Right lobe of liver (tissue), 6 donors: Measurements from ENCODE around the gene PRIMPOL. TPM values are rescaled to one million over a fixed set of nuclear protein-coding genes. Genes with fewer than 3 reads are reported as not detected.
A peak's percentile ranks its signal among the peaks of the same experiment; 100 is the strongest.

Experiments
- ATAC-seq, 4 donors: fragments of 200-7000 bp; cut with Tn5 transposase; one replicate each; pipeline ENCODE4 v1.9.1; 2020; ENCODE audit warnings: mild to moderate bottlenecking in 4 of 4, moderate library complexity in 4 of 4
- DNase-seq, 3 donors: peaks; one replicate each; pipeline ENCODE4 v3.0.0-alpha.2; 2020
- H3K27ac ChIP-seq, 3 donors: fragments of 200-600 bp; one replicate each; pipeline ENCODE4 v1.8.0; 2022
- H3K27me3 ChIP-seq, 2 donors: fragments of 200-600 bp; one replicate each; pipeline ENCODE4 v1.8.0; 2022
- H3K36me3 ChIP-seq, 4 donors: fragments of 200-600 bp; sonication (generic) in 1 of 4; one replicate each; pipeline versions ENCODE4 v1.5.1 to v1.8.0; 2017 to 2022; ENCODE audit warnings: control low read depth in 1 of 4
- H3K4me1 ChIP-seq, 4 donors: fragments of 200-600 bp; sonication (generic) in 1 of 4; one replicate each; pipeline versions ENCODE4 v1.5.1 to v1.8.0; 2017 to 2022; ENCODE audit warnings: control low read depth in 1 of 4
- H3K4me3 ChIP-seq, 3 donors: fragments of 200-600 bp; one replicate each; pipeline ENCODE4 v1.8.0; 2022
- H3K9me3 ChIP-seq, 4 donors: fragments of 200-600 bp; sonication (generic) in 1 of 4; one replicate each; pipeline versions ENCODE4 v1.5.1 to v1.8.0; 2017 to 2022; ENCODE audit warnings: control low read depth in 1 of 4
- POLR2A ChIP-seq: fragments of 450-650 bp; IDR thresholded peaks from one replicate; pipeline ENCODE4 v1.6.1; 2017; ENCODE audit warnings: antibody characterized with exemption, mild to moderate bottlenecking
- WGBS: methylation state at CpG from one replicate; pipeline ENCODE4 v1.1.6; 2018; ENCODE audit warnings: low coverage, low lambda C conversion rate; ENCODE audit not compliant: insufficient coverage; ENCODE audit errors: missing lambda C conversion rate; 5-methylcytosine and 5-hydroxymethylcytosine counted together
- intact Hi-C, 2 donors: fragments of 100-400 bp; cut with DNase I; formaldehyde crosslinking; loops; one replicate each; pipeline versions ENCODE4 v1.11.2 to v1.14.1; 2022
- total RNA-seq, 6 experiments: library from RNA; depleted of rRNA in 2 of 6; stranded (reverse); fragments of >200 nt in 2 of 6; fragmentation: NEBNext Ultra II Directional in 3 of 6; extraction: Animal tissue kit (Norgen Biotek cat#: 25700) in 3 of 6; gene quantifications; one replicate each; pipeline versions ENCODE4 v1.1.0 to v1.2.4, GENCODE V29; 2016 to 2023
- TF ChIP-seq, protein P1 (sequence below), 4 donors: fragments of 200-600 bp in 3 of 4; fragments of 450-650 bp in 1 of 4; IDR thresholded peaks; one replicate each; pipeline versions ENCODE4 v1.5.1 to v1.8.0; 2016 to 2022; ENCODE audit warnings: antibody characterized with exemption in 4 of 4, mild to moderate bottlenecking in 2 of 4
- donor health status: DM: no; HTN: yes; CAD: no.
- donor health status: DM: no; HTN: no; CAD: no.
- donor health status: DM: no; HTN: no; CAD: no.
- donor health status: DM: no; HTN: yes; CAD: no.
- donor health status: DM: no; HTN: yes; CAD: no.

Gene PRIMPOL
- total RNA-seq, 6 experiments from 2014 or later = 4.0 to 8.7 (median 5.7) TPM

DNA sequence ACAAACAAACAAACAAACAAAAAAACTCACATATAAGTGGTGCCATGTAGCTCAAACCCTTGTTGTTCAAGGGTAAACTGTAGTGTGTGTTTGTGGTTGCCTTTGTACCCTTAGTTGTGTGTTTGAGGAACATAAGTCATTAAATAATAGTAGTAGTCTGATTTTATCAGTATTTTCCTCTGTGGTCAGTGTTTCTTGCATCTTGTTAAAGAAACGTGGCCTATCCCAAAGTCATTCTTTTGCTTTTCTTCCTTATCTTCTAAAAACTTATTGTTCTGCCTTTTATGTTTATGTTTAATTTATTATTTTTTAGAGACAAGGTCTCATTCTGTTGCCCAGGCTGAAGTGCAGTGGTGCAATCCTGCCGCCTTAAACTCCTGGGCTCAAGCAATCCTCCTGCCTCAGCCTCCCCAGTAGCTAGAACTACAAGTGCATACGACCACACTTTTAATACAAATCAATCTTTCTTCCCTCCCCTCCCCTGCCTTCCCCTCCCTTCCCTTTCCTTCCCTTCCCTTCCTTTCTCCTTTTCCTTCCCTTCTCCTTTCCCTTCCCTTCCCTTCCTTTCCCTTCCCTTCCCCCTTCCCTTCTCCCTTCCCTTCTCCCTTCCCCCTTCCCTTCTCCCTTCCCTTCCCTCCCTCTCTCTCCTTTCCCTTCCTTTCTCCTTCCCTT lies 26.4 kb downstream of the PRIMPOL start:
- TF ChIP-seq POLR2A = no peak
- TF ChIP-seq, protein P1, sequence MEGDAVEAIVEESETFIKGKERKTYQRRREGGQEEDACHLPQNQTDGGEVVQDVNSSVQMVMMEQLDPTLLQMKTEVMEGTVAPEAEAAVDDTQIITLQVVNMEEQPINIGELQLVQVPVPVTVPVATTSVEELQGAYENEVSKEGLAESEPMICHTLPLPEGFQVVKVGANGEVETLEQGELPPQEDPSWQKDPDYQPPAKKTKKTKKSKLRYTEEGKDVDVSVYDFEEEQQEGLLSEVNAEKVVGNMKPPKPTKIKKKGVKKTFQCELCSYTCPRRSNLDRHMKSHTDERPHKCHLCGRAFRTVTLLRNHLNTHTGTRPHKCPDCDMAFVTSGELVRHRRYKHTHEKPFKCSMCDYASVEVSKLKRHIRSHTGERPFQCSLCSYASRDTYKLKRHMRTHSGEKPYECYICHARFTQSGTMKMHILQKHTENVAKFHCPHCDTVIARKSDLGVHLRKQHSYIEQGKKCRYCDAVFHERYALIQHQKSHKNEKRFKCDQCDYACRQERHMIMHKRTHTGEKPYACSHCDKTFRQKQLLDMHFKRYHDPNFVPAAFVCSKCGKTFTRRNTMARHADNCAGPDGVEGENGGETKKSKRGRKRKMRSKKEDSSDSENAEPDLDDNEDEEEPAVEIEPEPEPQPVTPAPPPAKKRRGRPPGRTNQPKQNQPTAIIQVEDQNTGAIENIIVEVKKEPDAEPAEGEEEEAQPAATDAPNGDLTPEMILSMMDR (IDR thresholded peaks at IDR 0.05) = no peak

DNA sequence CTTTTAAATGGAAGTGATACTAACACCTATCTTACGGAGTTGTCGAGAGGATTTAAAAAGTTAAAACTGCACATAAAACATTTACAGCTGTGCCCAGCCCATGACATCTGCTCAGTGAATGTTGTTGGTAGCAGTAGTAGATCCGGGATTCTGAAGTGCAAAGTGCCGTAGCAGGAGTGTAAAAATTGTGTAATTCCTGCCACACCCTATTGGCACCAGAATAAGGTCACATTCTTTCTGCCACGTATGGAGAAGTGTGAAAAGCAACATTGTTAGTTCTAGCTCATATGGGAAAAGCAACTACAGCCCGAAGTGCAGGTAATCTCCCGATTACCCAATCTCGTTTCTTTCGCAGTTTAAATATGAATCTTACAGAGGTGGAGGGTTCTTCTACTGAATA lies 31.2 kb downstream of the PRIMPOL start:
- no peak overlapping the region for H3K27ac ChIP-seq
- ATAC-seq (peak in 2 of 4 donors; percentile 43 to 65), DNase-seq (no peak)
- no peaks in the 10 kb centered on the region for H3K36me3 ChIP-seq
- WGBS = 57% methylated on average over 9 of the region's 9 CpGs
- H3K4me3 ChIP-seq = no peak overlapping the region
- TF ChIP-seq POLR2A = no peak
- TF ChIP-seq, protein P1 (IDR thresholded peaks at IDR 0.05) = no peak
- intact Hi-C loops = no loop called here
- no peaks in the 10 kb centered on the region for H3K9me3 ChIP-seq
- no peaks in the 10 kb centered on the region for H3K27me3 ChIP-seq
- H3K4me1 ChIP-seq = no peaks in the 10 kb centered on the region

More for the DNA sequence above, 26.4 kb downstream of the PRIMPOL start:
- ATAC-seq = no peak
- Histone ChIP-seq H3K4me1 (no peaks in the 10 kb centered on the region), H3K4me3 (no peak overlapping the region), H3K27me3 (no peaks in the 10 kb centered on the region), H3K9me3 (no peaks in the 10 kb centered on the region), H3K36me3 (peaks cover 0 to 10% (median 2%) of the 10 kb centered on the region in 4 donors), H3K27ac (no peak overlapping the region)
- intact Hi-C loops = no loop called here
- 97% methylated on average over 3 of the region's 3 CpGs for WGBS
- no peak for DNase-seq

DNA sequence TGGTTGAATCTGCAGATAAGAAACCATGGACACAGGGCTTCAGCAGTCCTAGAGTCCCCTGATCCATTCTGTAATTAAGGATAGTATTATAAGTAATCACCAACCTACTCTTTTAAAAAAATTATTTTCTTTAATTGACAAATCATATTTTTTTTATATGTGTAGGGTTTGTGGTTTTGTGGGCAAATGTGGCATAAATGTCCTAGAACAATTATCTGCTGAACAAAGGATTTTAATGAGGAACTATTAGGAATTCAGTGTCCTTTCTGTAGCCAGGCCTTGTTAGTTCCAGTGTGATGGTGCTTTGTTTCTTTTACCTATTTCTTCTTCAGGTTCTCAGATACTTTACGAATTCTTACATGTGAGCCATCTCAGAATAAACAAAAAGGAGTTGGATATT lies 32.4 kb downstream of the PRIMPOL start:
- H3K4me3 ChIP-seq = no peak overlapping the region
- TF ChIP-seq POLR2A = no peak
- TF ChIP-seq, protein P1 (IDR thresholded peaks at IDR 0.05) = no peak
- no peaks in the 10 kb centered on the region for H3K27me3 ChIP-seq
- no peak overlapping the region for H3K27ac ChIP-seq
- no peaks in the 10 kb centered on the region for H3K36me3 ChIP-seq
- DNase-seq (no peak), ATAC-seq (no peak)
- 86% methylated on average over 1 of the region's 1 CpG for WGBS
- H3K9me3 ChIP-seq = no peaks in the 10 kb centered on the region
- intact Hi-C loops = no loop called here
- no peaks in the 10 kb centered on the region for H3K4me1 ChIP-seq

DNA sequence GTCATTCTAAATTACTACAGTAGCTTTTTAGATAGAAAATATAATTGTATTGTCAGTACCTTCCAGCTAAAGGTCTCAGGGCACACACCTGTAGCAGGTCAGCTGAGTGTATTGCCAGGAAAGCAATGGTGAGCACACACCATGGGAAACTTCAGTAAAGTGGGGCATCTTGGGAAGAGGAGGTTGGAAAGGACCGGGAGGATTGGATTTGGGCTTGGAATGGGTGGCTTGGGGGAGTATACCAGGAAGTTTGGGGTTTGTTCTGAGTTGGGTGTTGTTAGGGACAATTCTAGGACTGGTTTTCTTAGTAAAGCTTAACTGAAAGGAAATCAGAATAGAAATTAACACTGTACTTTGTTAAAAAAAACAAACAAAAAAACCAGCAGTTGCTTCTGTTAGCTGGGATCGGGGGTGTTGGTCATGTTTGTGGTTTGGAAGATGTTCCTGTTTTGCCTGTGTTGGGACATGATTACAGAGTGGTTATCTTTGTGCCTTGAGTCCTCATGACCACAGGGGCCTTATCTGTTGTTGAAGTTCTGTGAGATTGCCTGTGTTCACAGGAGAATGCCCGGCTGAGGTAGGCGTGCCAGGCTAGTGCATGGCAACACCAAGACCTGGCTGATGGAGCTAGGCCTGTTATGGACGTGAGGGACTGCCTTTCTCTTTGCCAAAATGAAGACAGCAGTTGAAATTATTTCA lies 35.1 kb downstream of the PRIMPOL start:
- ATAC-seq = peak in 3 of 4 donors; percentile 24 to 61 (median 52)
- H3K27ac ChIP-seq = no peak overlapping the region
- no peaks in the 10 kb centered on the region for H3K9me3 ChIP-seq
- H3K36me3 ChIP-seq = no peaks in the 10 kb centered on the region
- H3K4me3 ChIP-seq = no peak overlapping the region
- no peak for TF ChIP-seq POLR2A
- TF ChIP-seq, protein P1 (IDR thresholded peaks at IDR 0.05) = no peak
- intact Hi-C loops = no loop called here
- WGBS = 63% methylated on average over 3 of the region's 5 CpGs
- H3K27me3 ChIP-seq = no peaks in the 10 kb centered on the region
- no peak for DNase-seq
- H3K4me1 ChIP-seq = no peaks in the 10 kb centered on the region
